Esophagus squamous epithelium (tissue), 5 donors: ENCODE data around the gene SETD2. TPM values are rescaled to one million over a fixed set of nuclear protein-coding genes. Genes with fewer than 3 reads are reported as not detected.

Experiments
- DNase-seq: peaks from one replicate; lab custom pipeline; 2025; lab: John Stamatoyannopoulos, UW
- H3K27ac ChIP-seq, 4 donors: fragments of 200-600 bp; sonication (generic); one replicate each; pipeline ENCODE4 v1.5.1; 2016 to 2019; ENCODE audit warnings: mild to moderate bottlenecking in 1 of 4
- H3K27me3 ChIP-seq, 4 donors: fragments of 200-600 bp; sonication (generic); 1 replicate in 3 of 4; 2 replicates in 1 of 4; pipeline versions ENCODE4 v1.5.1 to v1.6.0; 2017 to 2021; ENCODE audit warnings: antibody characterized with exemption in 1 of 4
- H3K36me3 ChIP-seq, 3 donors: fragments of 200-600 bp; sonication (generic); one replicate each; pipeline ENCODE4 v1.5.1; 2016 to 2019
- H3K4me1 ChIP-seq, 3 donors: fragments of 200-600 bp; sonication (generic); one replicate each; pipeline ENCODE4 v1.5.1; 2017 to 2019
- H3K4me3 ChIP-seq, 4 donors: fragments of 200-600 bp; sonication (generic); 1 replicate in 3 of 4; 2 replicates in 1 of 4; pipeline ENCODE4 v1.5.1; 2016 to 2019; ENCODE audit warnings: mild to moderate bottlenecking in 2 of 4, moderate library complexity in 1 of 4
- H3K9me3 ChIP-seq, 3 donors: fragments of 200-600 bp; sonication (generic); one replicate each; pipeline ENCODE4 v1.5.1; 2016 to 2019
- CTCF ChIP-seq, 6 experiments: fragments of 450-650 bp in 4 of 6; fragments of 200-600 bp in 2 of 6; sonication (generic) in 2 of 6; IDR thresholded peaks; one replicate each; pipeline ENCODE4 v1.5.1; 2016 to 2019; ENCODE audit warnings: antibody characterized with exemption in 6 of 6, mild to moderate bottlenecking in 4 of 6, moderate library complexity in 4 of 6
- POLR2A ChIP-seq, 4 donors: fragments of 450-650 bp; IDR thresholded peaks; one replicate each; pipeline ENCODE4 v1.6.1; 2017; ENCODE audit warnings: antibody characterized with exemption in 4 of 4, mild to moderate bottlenecking in 4 of 4, moderate library complexity in 3 of 4
- WGBS, 2 donors: methylation state at CpG; one replicate each; pipeline ENCODE4 v1.1.5; 2018; 5-methylcytosine and 5-hydroxymethylcytosine counted together
- intact Hi-C: fragments of 100-400 bp; cut with DNase I; formaldehyde crosslinking; loops from one replicate; pipeline ENCODE4 v1.15.0; 2022
- total RNA-seq, 4 donors: library from RNA; depleted of rRNA; stranded (reverse); fragments of >200 nt; gene quantifications; one replicate each; pipeline ENCODE4 v1.1.0, GENCODE V29; 2016
- donor health status: DM: yes; HTN: yes; CAD: no.

The SETD2 gene
- total RNA-seq, 4 donors from 2014 or later, result 24.3 to 59.5 (median 30.1) TPM

GRCh38 chr3:47134311-47134710 is 29.6 kb downstream of the SETD2 start:
- H3K27ac ChIP-seq, result no peak overlapping the region
- H3K4me1 ChIP-seq, result peaks cover 9 to 60% (median 26%) of the 10 kb centered on the region in 3 donors
- TF ChIP-seq CTCF (IDR thresholded peaks at IDR 0.05) (no peak), POLR2A (IDR thresholded peaks at IDR 0.05) (no peak)
- DNase-seq, result no peak
- 62 to 87% methylated on average over 3 of the region's 3 CpGs for WGBS, 2 donors
- H3K27me3 ChIP-seq, result no peaks in the 10 kb centered on the region
- no peaks in the 10 kb centered on the region for H3K9me3 ChIP-seq
- intact Hi-C loops, result no loop called here
- H3K36me3 ChIP-seq, result no peaks in the 10 kb centered on the region
- H3K4me3 ChIP-seq, result no peak overlapping the region

GRCh38 chr3:47133641-47134040 is 30.3 kb downstream of the SETD2 start:
- no peak overlapping the region for H3K4me3 ChIP-seq
- no peak for TF ChIP-seq POLR2A (IDR thresholded peaks at IDR 0.05)
- TF ChIP-seq CTCF (IDR thresholded peaks at IDR 0.05), result no peak
- no peaks in the 10 kb centered on the region for H3K9me3 ChIP-seq
- H3K4me1 ChIP-seq, result peaks cover 9 to 62% (median 26%) of the 10 kb centered on the region in 3 donors
- no peak for DNase-seq
- no peaks in the 10 kb centered on the region for H3K36me3 ChIP-seq
- intact Hi-C loops, result no loop called here
- no peak overlapping the region for H3K27ac ChIP-seq
- no peaks in the 10 kb centered on the region for H3K27me3 ChIP-seq
- 79 to 84% methylated on average over 3 of the region's 3 CpGs for WGBS, 2 donors

DNA sequence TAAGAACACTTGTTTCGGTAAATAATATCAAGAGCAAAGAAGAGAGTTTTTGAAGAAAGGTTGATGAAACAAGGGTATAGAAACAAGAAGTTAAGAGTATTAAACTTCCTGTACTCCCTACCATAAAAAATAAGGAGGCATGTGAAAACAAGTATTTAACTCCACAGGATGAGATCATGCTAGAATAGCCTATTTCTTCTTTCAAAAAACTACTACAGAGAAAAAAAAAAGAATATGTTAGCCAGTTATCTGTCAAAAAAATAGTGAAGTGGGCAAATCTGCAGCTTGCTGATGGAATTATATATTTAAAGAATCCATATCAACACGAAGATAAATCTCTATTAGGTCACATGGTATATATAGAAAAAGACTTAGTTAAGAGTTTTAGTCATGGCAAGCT is 33.4 kb downstream of the SETD2 start:
- peaks cover 9 to 46% (median 19%) of the 10 kb centered on the region in 3 donors for H3K4me1 ChIP-seq
- no peak for DNase-seq
- WGBS, 2 donors, result 43 to 65% methylated on average over 2 of the region's 2 CpGs

DNA sequence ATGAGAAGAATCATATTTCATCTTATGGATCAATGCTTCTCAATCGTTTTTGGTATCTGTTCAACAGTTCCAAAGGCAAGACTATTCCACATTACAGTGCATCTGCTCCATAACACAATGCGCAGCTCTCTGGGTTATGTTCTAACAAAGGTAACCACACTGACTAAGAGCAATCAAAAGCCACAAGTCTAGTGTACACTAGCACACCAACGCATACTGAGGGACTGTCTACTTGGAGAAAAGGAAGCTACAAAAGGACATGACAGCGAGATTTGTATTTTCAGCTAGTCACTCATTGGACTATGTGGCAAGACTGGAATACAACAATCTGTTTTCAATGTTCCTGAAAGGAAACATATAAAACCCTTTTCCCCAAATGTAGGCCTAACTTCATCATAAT is 35.8 kb downstream of the SETD2 start:
- Histone ChIP-seq H3K27ac (no peak overlapping the region), H3K36me3 (peaks cover 0 to 22% (median 4%) of the 10 kb centered on the region in 3 donors), H3K4me1 (peaks cover 0 to 22% (median 5%) of the 10 kb centered on the region in 3 donors), H3K9me3 (no peaks in the 10 kb centered on the region), H3K27me3 (no peaks in the 10 kb centered on the region), H3K4me3 (no peak overlapping the region)
- intact Hi-C loops, result no loop called here
- no peak for DNase-seq
- TF ChIP-seq POLR2A (IDR thresholded peaks at IDR 0.05), result no peak
- no peak for TF ChIP-seq CTCF (IDR thresholded peaks at IDR 0.05)
- 69 to 71% methylated on average over 4 of the region's 4 CpGs for WGBS, 2 donors

More for the DNA sequence above, 33.4 kb downstream of the SETD2 start:
- Histone ChIP-seq H3K9me3 (no peaks in the 10 kb centered on the region), H3K27ac (no peak overlapping the region), H3K36me3 (no peaks in the 10 kb centered on the region), H3K4me3 (no peak overlapping the region), H3K27me3 (no peaks in the 10 kb centered on the region)
- TF ChIP-seq POLR2A (IDR thresholded peaks at IDR 0.05), result no peak
- TF ChIP-seq CTCF (IDR thresholded peaks at IDR 0.05), result no peak
- intact Hi-C loops, result no loop called here

GRCh38 chr3:47123857-47124256 is 40.1 kb downstream of the SETD2 start:
- WGBS, 2 donors, result 80 to 100% methylated on average over 1 to 3 of the region's 3 CpGs
- H3K27me3 ChIP-seq, result no peaks in the 10 kb centered on the region
- DNase-seq, result no peak
- H3K27ac ChIP-seq, result no peak overlapping the region
- no peak for TF ChIP-seq POLR2A (IDR thresholded peaks at IDR 0.05)
- no peak for TF ChIP-seq CTCF (IDR thresholded peaks at IDR 0.05)
- peaks cover 0 to 64% (median 8%) of the 10 kb centered on the region in 3 donors for H3K36me3 ChIP-seq
- H3K4me3 ChIP-seq, result no peak overlapping the region
- H3K4me1 ChIP-seq, result no peaks in the 10 kb centered on the region
- intact Hi-C loops, result no loop called here
- H3K9me3 ChIP-seq, result no peaks in the 10 kb centered on the region
